Heart right ventricle (tissue), 16 donors: ENCODE data around the gene PJA1. TPM values are rescaled to one million over a fixed set of nuclear protein-coding genes. Genes with fewer than 3 reads are reported as not detected.

Experiments used
- ATAC-seq, 8 donors: fragments of 200-7000 bp; cut with Tn5 transposase; one replicate each; pipeline ENCODE4 v1.9.1; 2020; ENCODE audit warnings: mild to moderate bottlenecking in 8 of 8, moderate library complexity in 8 of 8, moderate number of reproducible peaks in 1 of 8
- DNase-seq, 2 donors: peaks; one replicate each; pipeline ENCODE4 v3.0.0-alpha.2; 2020
- H3K27ac ChIP-seq, 10 donors: fragments of 200-600 bp; sonication (generic) in 2 of 10; one replicate each; pipeline versions ENCODE4 v1.5.0 to v1.8.0; 2020 to 2022; ENCODE audit warnings: mild to moderate bottlenecking in 3 of 10
- H3K27me3 ChIP-seq, 7 donors: fragments of 200-600 bp; one replicate each; pipeline ENCODE4 v1.8.0; 2021 to 2022; ENCODE audit warnings: mild to moderate bottlenecking in 2 of 7
- H3K36me3 ChIP-seq, 9 donors: fragments of 200-600 bp; sonication (generic) in 1 of 9; one replicate each; pipeline versions ENCODE4 v1.5.0 to v1.8.0; 2020 to 2022; ENCODE audit warnings: mild to moderate bottlenecking in 2 of 9
- H3K4me1 ChIP-seq, 9 donors: fragments of 200-600 bp; sonication (generic) in 1 of 9; one replicate each; pipeline versions ENCODE4 v1.5.0 to v1.8.0; 2020 to 2022; ENCODE audit warnings: mild to moderate bottlenecking in 4 of 9
- H3K4me3 ChIP-seq, 10 donors: fragments of 200-600 bp; sonication (generic) in 2 of 10; one replicate each; pipeline versions ENCODE4 v1.5.0 to v1.8.0; 2020 to 2022; ENCODE audit warnings: mild to moderate bottlenecking in 7 of 10, moderate library complexity in 2 of 10
- H3K9me3 ChIP-seq, 11 donors: fragments of 200-600 bp in 10 of 11; sonication (generic) in 2 of 11; one replicate each; pipeline versions ENCODE4 v1.5.0 to v1.8.0; 2013 to 2022; ENCODE audit warnings: mild to moderate bottlenecking in 2 of 11, control low read depth in 1 of 11, moderate library complexity in 1 of 11
- WGBS, 2 donors: extraction: QIAGEN DNeasy Blood & Tissue Kit; methylation state at CpG; one replicate each; pipeline ENCODE4 v1.1.7; 2013; ENCODE audit warnings: inconsistent platforms in 1 of 2; 5-methylcytosine and 5-hydroxymethylcytosine counted together
- intact Hi-C, 10 donors: fragments of 100-400 bp; cut with DNase I; formaldehyde crosslinking; loops; one replicate each; pipeline versions ENCODE4 v1.11.1 to v1.14.2; 2022
- long read RNA-seq, 3 donors: library from polyadenylated mRNA; unstranded; transcript quantifications; one replicate each; pipeline ENCODE4 v2.0.0, GENCODE V29; 2020 to 2021
- polyA plus RNA-seq, 2 donors: library from polyadenylated mRNA; stranded (reverse); fragments of 200-250 nt; gene quantifications; one replicate each; pipeline ENCODE4 v1.2.3, GENCODE V29; 2013
- total RNA-seq, 10 donors: library from RNA; stranded (reverse); fragmentation: NEBNext Ultra II Directional in 3 of 10; extraction: Animal tissue kit (Norgen Biotek cat#: 25700) in 3 of 10; gene quantifications; one replicate each; pipeline versions ENCODE4 v1.2.1 to v1.2.4, GENCODE V29; 2021 to 2023
- TF ChIP-seq, protein P1 (sequence below), 9 donors: fragments of 200-600 bp; sonication (generic) in 2 of 9; IDR thresholded peaks; one replicate each; pipeline versions ENCODE4 v1.5.0 to v1.8.0; 2021 to 2022; ENCODE audit warnings: antibody characterized with exemption in 9 of 9, mild to moderate bottlenecking in 5 of 9, moderate library complexity in 1 of 9
- donor health status: Arrhythmogenic right ventricular cardiomyopathy.
- donor health status: ischemic (EF 13 %, LVEDD 7.1; RV severe dilation, severe dysfunction).
- donor health status: healthy with polysubstance abuse.
- donor health status: DM: no; HTN: yes; CAD: no.
- donor health status: DM: no; HTN: no; CAD: no.
- donor health status: ischemic (EF 25% LVEDD 6.9; RV normal size, moderate dysfunction).
- donor health status: ischemic (EF 25% LVEDD 5.7; RV mildly dilated, moderate dysfunction).
- donor health status: healthy.
- donor health status: DM: yes; HTN: yes; CAD: no.
- donor health status: Ischemic cardiomyopathy.
- donor health status: ischemic (EF 35%, LVEDD 5.7; RV mildly dilated, moderate dysfunction).
- donor health status: nonischemic (EF 11% LVEDD 7.7; RV severe dilation, severe dysfunction).
- donor health status: DM: yes; HTN: yes; CAD: no.
- donor health status: PGD.
- donor health status: ischemic (EF 29% LVEDD 5.4; RV normal size, mild dysfunction).
- donor health status: nonischemic (EF 23%, LVEDD 6.1; RV moderate dilation, normal function).

The PJA1 gene
- 10 to 100 TPM in 9 of 10 donors, 1 to 10 TPM in 1; 9.0 to 20.2 (median 16.6) TPM for total RNA-seq
- 10 to 100 TPM in 1 of 2 donors, 1 to 10 TPM in 1; 4.5 to 10.8 TPM for polyA plus RNA-seq
- long read RNA-seq, donor 1, transcript PJA1-202 (2 exons, 2,672 nt) = major isoform, 21 of 32 reads
- long read RNA-seq, donor 1, transcript PJA1-206 (2 exons, 887 nt) = minor isoform, 7 of 32 reads
- long read RNA-seq, donor 1, partial matches to known transcripts = 0 of 32 reads
- long read RNA-seq, donor 1, other reads (novel, unspliced or antisense) = 1 of 32 reads
- long read RNA-seq, donor 2, transcript PJA1-202 (2 exons, 2,672 nt) = major isoform, 44 of 56 reads
- long read RNA-seq, donor 2, partial matches to known transcripts = 0 of 56 reads
- long read RNA-seq, donor 2, other reads (novel, unspliced or antisense) = 1 of 56 reads
- long read RNA-seq, donor 3, transcript PJA1-202 (2 exons, 2,672 nt) = major isoform, 47 of 68 reads
- long read RNA-seq, donor 3, transcript PJA1-206 (2 exons, 887 nt) = minor isoform, 10 of 68 reads
- long read RNA-seq, donor 3, transcript PJA1-201 (2 exons, 2,755 nt) = minor isoform, 6 of 68 reads
- long read RNA-seq, donor 3, partial matches to known transcripts = 0 of 68 reads
- long read RNA-seq, donor 3, other reads (novel, unspliced or antisense) = 1 of 68 reads

DNA sequence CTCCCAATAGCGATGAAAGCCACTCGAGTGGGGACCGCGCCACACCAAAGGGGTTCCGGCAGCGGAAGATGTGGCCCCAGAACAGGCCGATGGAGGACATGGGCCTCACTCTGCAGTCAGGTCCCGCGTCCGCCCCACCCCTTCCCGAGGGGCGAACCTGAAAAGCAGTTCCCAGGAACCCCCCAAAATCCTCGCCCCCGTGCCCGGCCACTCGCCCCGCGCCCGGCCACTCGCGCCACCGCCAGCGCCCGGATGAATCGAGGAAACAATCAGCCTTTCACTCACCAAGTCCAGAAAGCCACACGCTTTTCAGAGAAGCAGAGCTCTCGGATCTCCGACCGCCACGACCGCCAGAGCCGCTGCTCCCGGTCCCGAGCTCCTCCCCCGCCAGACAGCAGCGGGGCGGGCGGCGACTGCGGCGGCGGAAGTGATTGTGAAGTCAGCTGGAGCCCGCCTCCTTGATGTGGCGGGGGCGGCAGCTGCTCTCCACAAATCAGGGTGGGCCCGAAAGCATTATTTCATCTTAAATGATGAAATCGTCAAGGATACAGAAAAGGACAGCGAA is at the start of gene PJA1:
Gene PJA1, minus strand, starts transcription at position 367 of the 565 bp plus-strand sequence. CDS start 2,380 bp downstream, outside the sequence.
- ATAC-seq = peak; percentile 93 to 98 (median 98)

DNA sequence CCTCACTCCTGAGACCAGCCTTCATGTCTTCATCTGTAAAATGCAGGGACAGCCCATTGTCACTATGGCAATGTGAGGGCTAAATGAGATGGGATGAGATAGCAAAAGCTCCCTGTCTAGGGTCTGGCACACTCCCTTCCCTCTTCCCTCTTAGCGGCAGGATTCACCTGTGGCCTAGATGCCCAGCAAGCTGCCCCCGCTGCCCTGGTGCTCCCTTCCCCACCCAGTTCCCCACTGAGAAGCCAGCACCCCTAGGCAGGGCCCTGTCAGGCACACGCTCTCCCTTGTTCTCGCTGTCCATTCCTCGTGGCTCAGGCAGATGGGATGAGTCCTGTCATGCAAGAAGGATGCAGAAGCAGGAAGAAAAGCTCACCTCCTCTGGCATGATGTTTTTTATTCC is 49.2 kb upstream of the PJA1 start:
- no peak for ATAC-seq
- DNase-seq = no peak
- Histone ChIP-seq H3K27me3 (peaks cover 0 to 17% (median 0%) of the 10 kb centered on the region in 7 donors), H3K36me3 (no peaks in the 10 kb centered on the region), H3K4me3 (no peak overlapping the region), H3K27ac (no peak overlapping the region), H3K4me1 (peaks cover 0 to 9% (median 0%) of the 10 kb centered on the region in 9 donors), H3K9me3 (no peaks in the 10 kb centered on the region)
- TF ChIP-seq, protein P1, sequence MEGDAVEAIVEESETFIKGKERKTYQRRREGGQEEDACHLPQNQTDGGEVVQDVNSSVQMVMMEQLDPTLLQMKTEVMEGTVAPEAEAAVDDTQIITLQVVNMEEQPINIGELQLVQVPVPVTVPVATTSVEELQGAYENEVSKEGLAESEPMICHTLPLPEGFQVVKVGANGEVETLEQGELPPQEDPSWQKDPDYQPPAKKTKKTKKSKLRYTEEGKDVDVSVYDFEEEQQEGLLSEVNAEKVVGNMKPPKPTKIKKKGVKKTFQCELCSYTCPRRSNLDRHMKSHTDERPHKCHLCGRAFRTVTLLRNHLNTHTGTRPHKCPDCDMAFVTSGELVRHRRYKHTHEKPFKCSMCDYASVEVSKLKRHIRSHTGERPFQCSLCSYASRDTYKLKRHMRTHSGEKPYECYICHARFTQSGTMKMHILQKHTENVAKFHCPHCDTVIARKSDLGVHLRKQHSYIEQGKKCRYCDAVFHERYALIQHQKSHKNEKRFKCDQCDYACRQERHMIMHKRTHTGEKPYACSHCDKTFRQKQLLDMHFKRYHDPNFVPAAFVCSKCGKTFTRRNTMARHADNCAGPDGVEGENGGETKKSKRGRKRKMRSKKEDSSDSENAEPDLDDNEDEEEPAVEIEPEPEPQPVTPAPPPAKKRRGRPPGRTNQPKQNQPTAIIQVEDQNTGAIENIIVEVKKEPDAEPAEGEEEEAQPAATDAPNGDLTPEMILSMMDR (IDR thresholded peaks at IDR 0.05) = no peak
- intact Hi-C loops = loop anchor here in 4 of 10 donors (10.0 kb wide), 2 partner anchors 50 to 120 kb away; partner anchors contain the start of gene PJA1 (in 1 of the 4)
- WGBS, 2 donors = 89 to 95% methylated on average over 4 to 5 of the region's 5 CpGs

More for the DNA sequence above, at the start of gene PJA1:
- TF ChIP-seq, protein P1 (IDR thresholded peaks at IDR 0.05) = no peak
- 1% methylated on average over 34 to 48 of the region's 48 CpGs for WGBS, 2 donors
- Histone ChIP-seq H3K4me3 (peak within 1 kb of the TSS; percentile 55 to 84 (median 71)), H3K27me3 (peaks cover 0 to 36% (median 0%) of the 10 kb centered on the region in 7 donors), H3K27ac (peak within 1 kb of the TSS in 9 of 10 donors; percentile 52 to 88 (median 79)), H3K4me1 (peaks cover 0 to 8% (median 3%) of the 10 kb centered on the region in 9 donors), H3K36me3 (peaks cover 0 to 13% (median 0%) of the 10 kb centered on the region in 9 donors), H3K9me3 (peaks cover 0 to 10% (median 0%) of the 10 kb centered on the region in 11 donors)
- DNase-seq = peak; percentile 68 to 78
- intact Hi-C loops = loop anchor here in 1 of 10 donors (10.0 kb wide), 1 partner anchor 50 kb away; no protein-coding TSS in a partner anchor

DNA sequence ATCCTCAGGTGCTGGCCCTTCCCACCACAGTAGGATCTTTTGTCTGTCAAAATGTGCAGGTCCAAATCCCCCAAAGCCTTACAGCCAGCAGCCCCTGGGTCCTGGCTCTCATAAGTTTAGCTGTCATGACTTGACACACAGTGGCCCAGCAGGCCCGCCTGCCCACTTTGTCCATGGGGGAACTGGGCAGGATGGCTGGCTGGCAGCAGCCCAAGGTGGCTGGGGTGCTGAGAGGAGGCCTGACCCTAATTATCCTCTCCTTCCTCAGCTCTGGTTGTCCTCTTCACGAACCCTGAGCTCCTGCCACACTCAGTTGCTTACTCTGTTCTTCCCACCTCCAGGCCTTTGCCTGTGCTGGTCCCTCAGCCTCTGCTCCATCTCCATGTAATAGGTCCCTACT is 46.4 kb upstream of the PJA1 start:
- Histone ChIP-seq H3K27me3 (peaks cover 0 to 17% (median 0%) of the 10 kb centered on the region in 7 donors), H3K4me1 (peaks cover 0 to 9% (median 0%) of the 10 kb centered on the region in 9 donors), H3K36me3 (no peaks in the 10 kb centered on the region), H3K4me3 (no peak overlapping the region), H3K27ac (no peak overlapping the region), H3K9me3 (no peaks in the 10 kb centered on the region)
- 96 to 100% methylated on average over 1 to 2 of the region's 2 CpGs for WGBS, 2 donors
- ATAC-seq (no peak), DNase-seq (no peak)
- TF ChIP-seq, protein P1 (IDR thresholded peaks at IDR 0.05) = no peak
- intact Hi-C loops = loop anchor here in 4 of 10 donors (10.0 kb wide), 2 partner anchors 47 to 117 kb away; partner anchors contain the start of gene PJA1 (in 1 of the 4)

- intact Hi-C loops = loop anchor here in 4 of 10 donors (10.0 kb wide), 2 partner anchors 46 to 116 kb away; partner anchors contain the start of gene PJA1 (in 1 of the 4)
- H3K36me3 ChIP-seq = no peaks in the 10 kb centered on the region
- H3K27me3 ChIP-seq = peaks cover 0 to 15% (median 0%) of the 10 kb centered on the region in 7 donors
- no peak overlapping the region for H3K27ac ChIP-seq
- peaks cover 0 to 9% (median 0%) of the 10 kb centered on the region in 9 donors for H3K4me1 ChIP-seq
- DNase-seq (no peak), ATAC-seq (peak in 3 of 8 donors; percentile 37 to 72 (median 53))
- WGBS, 2 donors = 0 to 29% methylated on average over 2 to 3 of the region's 3 CpGs
- H3K9me3 ChIP-seq = no peaks in the 10 kb centered on the region
- H3K4me3 ChIP-seq = no peak overlapping the region
- TF ChIP-seq, protein P1 (IDR thresholded peaks at IDR 0.05) = no peak
Measured at GRCh38 chrX:69210581-69210980, 45.3 kb upstream of the PJA1 start.
